Glutamatergic neuron (in vitro differentiated cells): ENCODE results near the gene PROX2. TPM values are rescaled to one million over a fixed set of nuclear protein-coding genes. Genes with fewer than 3 reads are reported as not detected.

Source experiments
- DNase-seq: peaks from one replicate; pipeline ENCODE4 v3.0.0; 2022
- H3K27ac Mint-ChIP-seq: one replicate; pipeline ENCODE4 v1.8.0; 2020; ENCODE audit warnings: mild to moderate bottlenecking, mixed read lengths, inconsistent platforms; ENCODE audit not compliant: unreplicated experiment
- H3K27me3 Mint-ChIP-seq: one replicate; pipeline ENCODE4 v1.8.0; 2020; ENCODE audit warnings: mild to moderate bottlenecking, moderate library complexity, mixed read lengths, inconsistent platforms; ENCODE audit not compliant: unreplicated experiment
- H3K36me3 Mint-ChIP-seq: one replicate; pipeline ENCODE4 v1.8.0; 2020; ENCODE audit warnings: mild to moderate bottlenecking, mixed read lengths, inconsistent platforms; ENCODE audit not compliant: unreplicated experiment
- H3K4me1 Mint-ChIP-seq: one replicate; pipeline ENCODE4 v1.8.0; 2020; ENCODE audit warnings: mild to moderate bottlenecking, low read depth, mixed read lengths, inconsistent platforms; ENCODE audit not compliant: unreplicated experiment
- H3K4me3 Mint-ChIP-seq: one replicate; pipeline ENCODE4 v1.8.0; 2020; ENCODE audit warnings: mild to moderate bottlenecking, mixed read lengths, inconsistent platforms; ENCODE audit not compliant: unreplicated experiment
- H3K9me3 Mint-ChIP-seq: one replicate; pipeline ENCODE4 v1.8.0; 2020; ENCODE audit warnings: mild to moderate bottlenecking, moderate library complexity, mixed read lengths, inconsistent platforms; ENCODE audit not compliant: unreplicated experiment
- CTCF ChIP-seq: fragments of 200-600 bp; sonication (generic); IDR thresholded peaks from one replicate; pipeline ENCODE4 v1.5.0; 2021; ENCODE audit not compliant: partially characterized antibody, unreplicated experiment
- total RNA-seq: library from RNA; stranded (reverse); fragmentation: NEBNext Ultra II Directional; extraction: Animal tissue kit (Norgen Biotek cat#: 25700); gene quantifications from one replicate; pipeline ENCODE4 v1.2.1, GENCODE V29; 2021; ENCODE audit not compliant: unreplicated experiment

PROX2 gene
- total RNA-seq, 1 donor from 2014 or later: not detected

- Mint-ChIP-seq H3K27ac (peak overlapping the region; percentile 97), H3K4me1 (peaks cover 25% of the 10 kb centered on the region), H3K4me3 (peak overlapping the region; percentile 100), H3K36me3 (no peaks in the 10 kb centered on the region), H3K9me3 (peaks cover 3% of the 10 kb centered on the region), H3K27me3 (peaks cover 4% of the 10 kb centered on the region)
- no peak for TF ChIP-seq CTCF
- peak; percentile 53 for DNase-seq
Measured at GRCh38 chr14:74882103-74882920, 6.4 kb upstream of the PROX2 start.

- peaks cover 4% of the 10 kb centered on the region for H3K27me3 Mint-ChIP-seq
- no peak for TF ChIP-seq CTCF
- peaks cover 26% of the 10 kb centered on the region for H3K4me1 Mint-ChIP-seq
- peaks cover 3% of the 10 kb centered on the region for H3K9me3 Mint-ChIP-seq
- H3K27ac Mint-ChIP-seq: peak within 1 kb of the TSS; percentile 97
- no peaks in the 10 kb centered on the region for H3K36me3 Mint-ChIP-seq
- DNase-seq: peak; percentile 94
- peak within 1 kb of the TSS; percentile 100 for H3K4me3 Mint-ChIP-seq
Measured at GRCh38 chr14:74881431-74882102, 5.6 kb upstream of the PROX2 start, which contains the start of gene DLST. Gene DLST (plus strand): TSS chr14:74881916. CDS start chr14:74881954, 38 bp downstream.

GRCh38 chr14:74879427-74880182 lies 3.7 kb upstream of the PROX2 start:
- Mint-ChIP-seq H3K36me3 (no peaks in the 10 kb centered on the region), H3K27me3 (peaks cover 4% of the 10 kb centered on the region), H3K9me3 (peaks cover 3% of the 10 kb centered on the region), H3K27ac (no peak overlapping the region), H3K4me3 (no peak overlapping the region), H3K4me1 (peaks cover 22% of the 10 kb centered on the region)
- DNase-seq: no peak
- no peak for TF ChIP-seq CTCF

DNA sequence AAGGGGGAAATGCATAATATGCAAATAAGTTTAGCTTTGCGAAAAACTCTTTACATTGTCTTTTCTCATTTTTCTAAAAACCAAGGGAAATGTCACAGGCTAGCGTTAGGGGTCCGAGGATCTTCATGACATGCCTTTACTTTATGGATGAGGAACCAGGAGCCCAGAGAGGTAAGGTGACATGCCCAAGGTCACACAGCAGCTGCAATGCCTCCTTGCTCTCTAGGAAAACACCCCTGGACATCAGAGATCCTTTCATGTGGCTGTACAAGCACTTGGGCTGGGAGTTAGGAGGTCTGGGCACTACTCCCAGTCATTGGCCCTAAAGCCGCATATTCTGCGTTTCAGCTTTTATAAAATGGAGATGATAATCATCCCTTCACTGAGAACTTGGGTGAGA lies 741 bp downstream of the PROX2 start:
- no peak for TF ChIP-seq CTCF
- Mint-ChIP-seq H3K4me3 (no peak overlapping the region), H3K27ac (no peak overlapping the region), H3K4me1 (peaks cover 4% of the 10 kb centered on the region), H3K36me3 (no peaks in the 10 kb centered on the region), H3K27me3 (peaks cover under 1% of the 10 kb centered on the region), H3K9me3 (no peaks in the 10 kb centered on the region)
- DNase-seq: no peak
